NOMO-1 treated with DMSO at 0.1 percent for 48 hours (cell line): ENCODE measurements around the gene CARM1.
"Not testable (repeated sequence)": the region's sequence is repeated elsewhere in the genome, so short reads cannot be mapped to it uniquely, and the experiment has no call there.

Experiments
- DNase-seq: peaks from one replicate; lab custom pipeline; 2025; ENCODE audit not compliant: unreplicated experiment; lab: John Stamatoyannopoulos, UW

The CARM1 gene

DNA sequence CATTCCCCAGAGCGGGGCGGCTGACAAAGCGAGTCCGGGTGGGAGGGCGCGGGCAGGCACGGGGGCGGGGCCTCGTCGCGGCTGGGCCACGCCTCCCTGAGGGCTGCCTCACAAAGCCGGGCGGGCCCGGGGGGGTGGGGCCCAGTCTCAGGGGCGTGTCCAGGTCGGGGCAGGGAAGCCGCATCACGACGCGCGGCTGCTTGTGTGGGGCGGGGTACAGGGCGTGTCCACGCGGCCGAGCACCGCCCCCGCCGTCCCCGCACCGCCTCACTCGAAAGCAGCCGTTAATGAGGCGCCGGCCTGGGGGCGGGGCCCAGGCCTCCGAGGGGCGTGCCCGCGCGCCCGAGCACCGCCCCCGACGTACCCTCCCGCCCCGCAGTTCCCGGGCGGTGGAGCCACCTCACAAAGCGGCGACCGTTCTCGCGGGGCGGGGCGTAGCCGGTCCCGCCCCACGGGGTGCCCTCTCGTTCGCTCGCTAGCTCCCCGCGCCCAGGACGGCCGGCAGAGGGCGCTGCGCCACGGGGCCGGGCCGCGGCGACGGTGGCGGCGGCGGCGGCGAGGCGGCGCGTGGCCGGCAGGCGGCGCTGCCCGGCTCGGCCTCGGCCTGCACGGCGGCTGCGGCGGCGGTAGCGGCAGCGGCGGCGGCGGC is at the start of gene CARM1:
CARM1 (plus strand) TSS at position 599 of the 649 bp plus-strand sequence. CDS start 150 bp downstream, outside the sequence.
- peak; percentile 98 for DNase-seq

DNA sequence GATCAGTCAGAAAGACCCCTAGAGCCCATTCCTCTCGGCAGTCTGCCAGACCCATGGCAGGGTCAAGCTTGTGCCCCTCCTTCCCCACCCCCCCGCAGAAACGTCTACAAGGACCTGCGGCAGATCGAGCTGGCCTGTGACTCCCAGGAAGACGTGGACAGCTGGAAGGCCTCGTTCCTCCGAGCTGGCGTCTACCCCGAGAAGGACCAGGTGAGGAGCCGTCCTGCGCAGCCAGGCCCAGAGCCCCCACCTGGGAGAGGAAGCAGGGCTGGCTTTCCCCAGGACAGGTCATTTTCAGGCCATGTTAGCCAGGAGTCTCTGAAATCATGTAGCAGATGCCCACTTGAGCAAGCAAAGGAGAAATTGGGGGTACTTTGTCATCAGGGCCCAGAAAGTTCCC is 47.7 kb upstream of the CARM1 start:
- DNase-seq: no peak

DNA sequence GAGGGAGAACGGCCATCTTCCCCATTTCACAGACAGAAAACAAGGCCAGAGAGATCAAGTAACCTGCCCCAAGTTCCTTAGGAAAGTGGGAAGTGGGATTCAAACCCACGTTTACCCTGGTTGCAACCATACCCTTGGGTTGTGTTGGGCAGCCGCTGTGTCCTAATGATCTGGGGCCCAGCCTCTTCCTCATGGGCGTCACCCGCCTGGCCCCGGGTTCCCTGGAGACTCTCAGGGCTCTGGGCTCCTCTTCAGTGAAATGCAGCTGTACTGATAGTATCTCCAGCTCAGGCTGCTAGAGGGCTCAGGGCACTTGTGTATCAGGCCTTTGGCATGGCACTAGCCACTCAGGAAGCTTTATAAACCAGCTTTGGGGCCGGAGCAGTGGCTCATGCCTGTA is 45.1 kb upstream of the CARM1 start:
- DNase-seq: no peak

DNA sequence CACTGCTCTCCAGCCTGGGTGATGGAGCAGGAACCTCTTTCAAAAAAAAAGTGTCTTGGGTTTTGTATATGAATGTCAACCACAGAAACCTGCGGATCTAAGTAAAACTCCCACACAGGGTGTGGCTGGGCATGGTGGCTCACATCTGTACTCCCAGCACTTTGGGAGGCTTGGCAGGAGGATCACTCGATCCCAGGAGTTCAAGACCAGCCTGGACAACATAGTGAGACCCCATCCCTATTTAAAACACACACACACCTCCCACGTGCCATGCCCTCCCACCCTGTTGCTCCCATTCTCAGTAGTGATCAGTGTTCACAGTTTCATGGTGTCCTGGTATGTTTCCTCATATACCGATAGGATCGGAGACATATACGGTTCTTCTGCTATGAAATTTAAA is 44.5 kb upstream of the CARM1 start:
- DNase-seq: no peak

DNA sequence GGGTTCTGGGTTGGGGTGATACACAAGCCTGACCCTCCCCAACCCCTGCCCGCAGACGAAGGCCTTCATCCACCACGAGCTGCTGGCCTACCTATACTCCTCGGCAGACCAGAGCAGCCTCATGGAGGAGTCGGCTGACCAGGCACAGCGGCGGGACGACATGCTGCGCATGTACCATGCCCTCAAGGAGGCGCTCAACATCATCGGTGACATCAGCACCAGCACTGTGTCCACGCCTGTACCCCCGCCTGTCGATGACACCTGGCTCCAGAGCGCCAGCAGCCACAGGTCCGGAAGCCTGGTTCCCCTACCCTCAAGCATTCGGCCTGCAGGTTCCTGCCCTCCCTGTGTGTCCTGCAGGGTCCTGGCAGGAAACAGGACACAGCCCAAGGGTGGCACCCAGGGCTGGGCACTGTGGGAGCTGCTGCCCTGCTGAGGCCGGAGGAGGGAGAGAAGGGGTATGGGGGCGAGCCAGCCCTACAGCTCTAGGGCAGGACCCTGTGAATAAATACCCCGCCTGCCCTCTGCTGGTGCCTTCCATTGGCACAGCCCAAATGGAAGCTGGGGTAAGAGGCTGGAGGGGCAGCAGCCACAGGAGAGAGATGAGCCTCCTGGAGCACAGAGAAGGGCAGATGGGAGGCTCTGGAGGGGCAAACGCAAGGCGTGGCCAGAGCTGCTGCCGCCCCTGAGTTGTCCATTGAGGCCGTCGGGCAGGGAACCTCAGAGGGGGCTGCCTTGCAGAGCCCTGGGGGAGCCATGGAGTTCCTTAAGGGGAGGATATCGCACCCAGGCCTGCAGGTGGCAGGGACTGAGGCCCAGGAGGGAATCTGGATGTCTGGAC is 42.2 kb upstream of the CARM1 start:
- DNase-seq: peak; percentile 5

DNA sequence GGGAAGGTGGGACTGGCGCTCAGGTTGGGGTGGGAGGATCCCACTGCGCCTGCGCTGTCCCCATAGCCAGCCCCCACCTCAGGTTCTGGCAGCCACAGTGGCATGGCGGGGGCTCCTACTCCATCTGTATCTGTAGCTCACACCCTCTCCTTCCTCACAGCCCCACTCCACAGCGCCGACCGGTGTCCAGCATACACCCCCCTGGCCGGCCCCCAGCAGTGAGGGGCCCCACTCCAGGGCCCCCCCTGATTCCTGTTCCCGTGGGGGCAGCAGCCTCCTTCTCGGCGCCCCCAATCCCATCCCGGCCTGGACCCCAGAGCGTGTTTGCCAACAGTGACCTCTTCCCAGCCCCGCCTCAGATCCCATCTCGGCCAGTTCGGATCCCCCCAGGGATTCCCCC is 41.4 kb upstream of the CARM1 start:
- no peak for DNase-seq

DNA sequence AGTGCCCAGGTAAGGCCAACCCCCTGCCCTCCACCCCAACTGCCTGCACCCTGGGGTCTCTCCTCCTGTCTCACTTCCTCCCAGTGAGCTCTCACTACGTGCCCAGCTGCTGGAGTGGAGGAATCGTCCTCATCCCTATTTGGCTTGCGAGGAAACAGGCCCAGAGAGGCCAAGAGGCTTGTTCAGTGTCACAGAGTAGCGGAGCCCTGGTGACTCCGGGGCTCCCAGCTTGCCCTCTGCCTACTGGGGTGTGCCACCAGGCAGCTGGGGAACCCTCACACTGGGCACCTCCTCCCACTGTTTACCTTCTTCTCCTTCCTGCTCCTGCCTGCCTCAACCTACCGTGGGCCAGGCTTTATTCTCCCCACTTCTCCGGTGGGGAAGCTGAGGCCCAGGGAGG is 41.0 kb upstream of the CARM1 start:
- no peak for DNase-seq

DNA sequence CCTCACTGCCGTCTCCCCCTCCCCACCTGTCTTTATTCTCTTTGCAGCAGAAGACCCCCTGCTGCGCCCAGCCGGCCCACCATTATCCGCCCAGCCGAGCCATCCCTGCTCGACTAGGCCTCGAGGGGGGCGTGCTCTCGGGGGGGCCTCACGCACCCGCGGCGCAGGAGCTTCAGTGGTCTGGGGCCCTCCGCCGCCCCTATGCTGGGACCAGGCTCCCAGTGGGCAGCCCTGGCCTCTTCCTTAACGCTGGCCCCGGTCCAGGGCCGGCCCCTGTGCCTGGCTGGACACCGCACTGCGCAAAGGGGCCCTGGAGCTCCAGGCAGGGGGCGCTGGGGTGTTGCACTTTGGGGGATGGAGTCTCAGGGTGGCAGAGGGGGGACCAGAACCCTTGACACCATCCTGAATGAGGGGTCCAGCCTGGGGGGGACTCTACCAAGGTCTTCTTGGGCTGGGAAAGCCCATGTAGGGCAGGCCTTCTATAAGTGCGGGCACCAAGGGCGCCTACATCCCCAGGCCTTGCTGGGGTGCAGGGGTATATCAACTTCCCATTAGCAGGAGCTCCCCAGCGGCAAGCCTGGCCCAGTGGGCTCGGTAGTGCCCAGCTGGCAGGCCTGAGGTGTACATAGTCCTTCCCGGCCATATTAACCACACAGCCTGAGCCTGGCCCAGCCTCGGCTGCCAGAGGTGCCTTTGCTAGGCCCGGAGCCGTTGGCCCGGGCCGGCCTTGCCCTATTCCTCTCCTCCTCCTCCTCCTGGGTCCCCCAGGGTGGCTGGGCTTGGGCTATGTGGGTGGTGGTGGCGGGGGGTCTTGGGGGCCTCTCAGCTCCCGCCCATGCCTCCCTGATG is 40.2 kb upstream of the CARM1 start:
- DNase-seq: no peak

DNA sequence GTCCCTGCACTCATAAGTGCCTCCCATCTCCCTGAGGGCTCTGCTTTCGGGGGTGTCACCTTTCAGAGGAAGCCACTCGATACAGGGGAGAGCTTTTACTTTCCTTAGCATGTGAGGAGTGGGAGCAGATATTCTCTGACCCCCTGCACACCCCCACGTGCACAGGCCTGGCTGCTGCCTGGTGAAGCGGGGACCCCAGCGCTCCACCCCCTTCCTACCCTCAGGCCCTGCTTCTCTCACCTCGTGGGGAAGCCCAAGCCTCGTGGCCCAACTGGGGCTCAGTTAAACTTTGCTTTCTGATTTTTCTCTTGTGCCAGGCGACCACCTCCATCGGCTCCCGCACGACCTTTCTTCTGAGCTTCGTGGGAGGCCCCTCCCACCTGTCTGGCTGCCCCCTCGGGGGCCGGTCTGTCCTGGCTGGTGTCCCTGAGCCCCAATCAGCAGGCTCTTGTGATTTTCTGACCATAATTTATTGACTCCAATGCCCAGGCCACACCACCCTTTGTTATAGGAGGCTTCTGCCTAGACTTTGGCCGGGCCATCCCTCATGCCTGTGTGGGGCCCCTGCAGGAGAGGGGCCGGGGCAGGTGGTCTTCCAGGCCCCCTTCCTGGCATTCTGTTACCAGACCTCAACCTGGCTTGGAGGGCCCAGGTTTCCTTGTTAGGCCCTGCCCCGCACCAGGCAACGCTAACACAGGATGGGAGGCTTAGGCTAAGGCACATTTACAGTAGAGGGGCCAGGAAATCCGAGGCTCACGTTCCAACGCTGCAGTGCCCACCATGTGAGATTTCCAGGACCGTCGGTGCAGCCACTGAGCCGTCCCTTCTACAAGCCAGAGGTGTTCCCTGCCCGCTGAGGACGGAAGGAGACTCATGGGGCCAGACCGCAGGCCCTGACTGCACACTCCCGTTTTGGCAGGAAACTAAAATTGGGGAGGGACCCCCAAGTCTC is 39.1 kb upstream of the CARM1 start:
- DNase-seq: no peak

DNA sequence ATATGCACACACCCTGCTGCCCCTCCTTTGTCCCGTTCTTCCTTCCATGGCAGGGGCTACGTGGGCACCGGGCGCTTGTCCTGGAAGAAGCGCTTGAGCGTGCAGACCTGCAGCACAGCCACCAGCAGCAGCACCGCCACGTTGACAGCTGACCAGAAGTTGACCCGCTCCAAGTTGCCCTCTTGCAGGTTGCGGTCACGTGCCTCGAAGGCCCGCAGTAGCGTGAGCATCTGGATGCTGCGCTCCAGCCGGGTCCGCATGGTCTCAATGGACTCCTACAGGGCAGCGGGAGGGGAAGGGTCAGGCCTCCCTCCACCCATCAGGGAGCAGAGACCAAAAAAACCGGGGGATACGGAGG is 38.4 kb upstream of the CARM1 start:
- no peak for DNase-seq

DNA sequence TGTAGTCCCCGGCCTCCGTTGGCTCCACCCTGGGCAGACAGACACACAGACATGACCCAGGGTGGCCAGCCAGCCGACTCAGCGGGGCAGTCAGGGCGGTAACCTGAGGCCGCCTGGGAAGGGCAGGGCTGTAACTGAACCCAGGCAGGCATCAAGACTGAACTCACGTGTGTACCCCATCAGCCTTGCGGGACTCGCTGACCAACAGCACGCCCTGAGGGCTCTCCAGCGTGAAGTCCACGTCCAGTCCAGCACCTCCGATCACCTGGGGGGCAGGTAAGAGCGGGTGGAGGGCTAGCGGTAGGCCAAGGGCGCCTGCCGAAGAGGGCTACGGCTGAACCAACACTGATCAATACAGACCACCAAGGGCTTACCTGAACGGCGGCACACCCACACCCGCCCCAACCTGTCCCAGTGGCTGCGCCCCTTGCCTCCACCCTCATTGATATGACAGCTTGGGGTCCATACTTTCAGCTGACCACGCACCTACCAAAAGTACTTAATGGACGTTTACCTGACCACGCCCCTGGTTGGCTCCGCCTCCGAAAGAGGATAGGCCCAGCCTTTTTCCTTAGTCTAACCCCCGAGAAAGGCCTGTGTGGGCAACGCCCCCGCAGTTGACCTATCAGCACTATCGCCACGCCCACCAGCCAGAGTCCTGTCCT is 36.1 kb upstream of the CARM1 start:
- no peak for DNase-seq

DNA sequence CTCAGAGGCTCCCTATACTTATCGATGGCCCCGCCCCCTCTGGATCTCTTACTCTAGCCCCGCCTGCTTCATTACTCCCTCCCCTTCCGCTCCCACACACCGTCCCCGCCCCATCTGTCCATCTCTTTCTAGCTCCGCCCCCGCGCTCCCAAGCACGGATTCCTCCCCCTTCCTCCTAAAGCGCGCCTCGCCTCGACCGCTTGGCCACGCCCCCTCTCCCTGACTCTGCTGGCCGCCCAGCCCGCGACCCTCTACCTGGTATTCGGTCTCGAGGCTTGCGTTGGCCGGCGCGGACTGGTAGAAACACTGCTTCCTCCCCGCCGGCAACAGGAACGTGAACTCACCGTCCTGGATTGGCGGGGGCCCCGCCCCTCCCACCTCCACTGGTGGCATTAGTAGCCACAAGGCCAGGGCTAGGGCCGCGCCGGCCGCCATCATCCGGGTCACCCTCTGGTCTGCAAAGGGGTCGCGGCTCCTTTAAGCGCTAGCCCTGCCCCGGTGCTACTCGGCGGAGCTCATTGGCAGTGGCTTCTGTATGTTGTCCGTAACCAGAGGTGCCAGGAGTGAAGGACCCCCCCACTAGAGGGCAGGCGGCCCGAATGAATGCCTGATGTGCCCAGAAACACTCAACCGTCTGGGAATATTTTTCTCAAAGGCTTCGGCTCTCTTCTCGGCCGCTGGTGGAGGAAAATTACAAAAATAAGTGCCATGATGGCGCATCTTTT is 35.4 kb upstream of the CARM1 start, which contains the start of gene TMED1:
TMED1 (minus strand) TSS at position 459 of the 725 bp plus-strand sequence; CDS start at position 438, 21 bp downstream.
- peak; percentile 99 for DNase-seq

DNA sequence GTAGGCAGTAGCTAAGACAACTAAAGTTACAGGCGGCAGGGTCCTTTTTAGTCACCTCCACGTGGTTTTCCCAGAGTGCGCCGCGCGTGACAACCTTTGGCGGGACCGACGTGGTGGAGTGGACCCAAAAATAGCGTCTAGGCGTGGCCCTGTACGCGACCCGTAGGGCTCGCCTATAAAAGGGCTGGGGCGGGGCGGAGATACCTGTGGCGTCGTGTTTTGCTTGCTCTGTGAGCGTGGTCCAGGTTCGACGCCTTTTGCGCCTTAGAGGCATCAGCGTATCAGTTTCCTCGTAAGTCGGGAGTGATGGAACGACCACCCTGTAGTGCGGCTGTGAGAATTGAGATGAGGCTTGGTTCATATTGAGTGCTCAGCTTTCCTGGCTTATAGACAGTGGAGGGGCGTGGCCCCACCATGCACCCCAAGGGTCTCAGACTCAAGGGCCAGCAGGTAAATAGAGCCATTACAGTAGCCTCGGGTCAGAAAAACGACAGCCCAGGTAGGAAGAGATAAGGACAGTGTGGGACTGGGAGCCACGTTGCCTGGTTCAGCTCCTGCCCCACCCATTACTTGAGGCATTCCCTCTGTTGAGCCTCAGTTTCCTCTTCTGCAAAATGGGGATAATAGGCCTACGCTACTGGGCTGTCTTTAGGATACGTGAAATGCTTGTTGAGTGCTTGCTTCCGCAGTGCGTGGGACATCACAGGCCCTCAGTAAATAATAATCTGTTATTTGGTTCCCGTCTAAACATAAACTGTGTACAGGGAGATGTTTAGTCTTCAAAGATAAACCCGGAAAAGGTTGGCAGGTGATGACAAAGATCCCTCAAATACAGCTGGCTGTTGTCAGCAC is 34.6 kb upstream of the CARM1 start:
- DNase-seq: peak; percentile 92

DNA sequence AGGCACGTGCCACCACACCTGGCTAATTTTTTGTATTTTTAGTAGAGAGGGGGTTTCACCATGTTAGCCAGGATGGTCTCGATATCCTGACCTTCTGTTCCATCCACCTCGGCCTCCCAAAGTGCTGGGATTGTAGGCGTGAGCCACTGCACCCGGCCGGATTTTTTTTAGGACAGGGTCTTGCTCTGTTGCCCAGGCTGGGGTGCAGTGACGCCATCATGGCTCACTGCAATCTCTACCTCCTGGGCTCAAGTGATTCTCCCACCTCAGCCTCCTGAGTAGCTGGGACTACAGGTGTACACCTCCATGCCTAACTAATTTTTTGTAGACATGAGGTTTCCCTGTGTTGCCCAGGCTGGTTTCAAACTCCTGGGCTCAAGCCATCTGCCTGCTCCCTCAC is 33.7 kb upstream of the CARM1 start:
- not testable (repeated sequence) for DNase-seq

DNA sequence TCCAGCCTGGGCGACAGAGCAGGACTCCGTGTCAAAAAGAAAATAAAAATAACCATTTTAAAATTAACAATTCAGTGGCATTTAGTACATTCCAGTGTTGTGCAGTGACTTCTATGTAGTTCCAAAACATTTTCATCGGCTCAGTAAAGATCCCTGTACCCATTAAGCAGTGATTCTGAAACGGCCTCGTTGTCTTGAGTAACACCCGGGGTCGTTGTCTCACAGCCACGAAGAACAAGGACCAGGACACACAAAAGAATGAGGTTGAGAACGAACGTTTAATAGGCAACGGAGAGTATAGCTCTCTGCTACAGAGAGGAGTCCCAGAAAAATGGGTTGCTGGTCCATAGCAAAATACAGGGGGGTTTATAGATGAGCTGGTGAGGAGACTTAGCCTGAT is 33.0 kb upstream of the CARM1 start:
- DNase-seq: no peak

DNA sequence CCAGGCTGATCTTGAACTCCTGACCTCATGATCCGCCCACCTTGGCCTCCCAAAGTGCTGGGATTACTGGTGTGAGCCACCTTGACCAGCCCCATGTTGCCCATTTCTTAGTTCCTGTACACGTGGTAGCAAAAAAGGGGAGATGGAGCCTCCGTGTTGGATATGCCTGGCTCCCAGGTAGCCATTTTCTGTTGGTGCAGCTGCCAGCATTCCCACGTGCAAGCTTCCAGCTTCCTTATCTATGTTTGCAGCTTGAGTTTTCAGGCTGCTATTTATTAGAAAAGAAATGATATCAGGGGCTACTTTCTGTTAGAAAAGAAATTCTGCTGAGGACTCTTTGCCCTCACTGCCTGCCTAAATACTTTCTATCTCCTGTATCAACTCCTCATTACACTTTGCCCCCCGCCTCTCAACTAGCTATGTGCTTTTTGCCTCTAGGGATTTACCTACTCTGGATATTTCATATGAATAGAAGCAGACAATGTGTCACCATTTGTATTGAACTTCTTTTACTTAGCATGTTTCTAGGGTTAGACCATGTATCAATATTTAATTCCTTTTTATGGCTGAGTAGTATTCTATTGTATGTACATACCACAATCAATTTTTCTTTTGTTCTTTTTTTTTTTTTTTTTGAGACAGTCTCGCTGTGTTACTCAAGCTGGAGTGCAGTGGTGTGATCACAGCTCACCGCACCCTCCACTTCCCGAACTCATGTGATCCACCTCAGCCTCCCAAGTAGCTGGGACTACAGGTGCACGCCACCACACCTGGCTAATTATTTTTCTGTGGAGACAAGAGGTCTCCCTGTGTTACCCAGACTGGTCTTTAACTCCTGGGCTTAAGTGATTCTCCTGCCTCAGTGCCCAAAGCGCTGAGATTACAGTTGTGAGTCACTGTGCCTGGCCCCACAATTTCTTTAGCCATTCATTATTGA is 32.0 kb upstream of the CARM1 start:
- DNase-seq: no peak

DNA sequence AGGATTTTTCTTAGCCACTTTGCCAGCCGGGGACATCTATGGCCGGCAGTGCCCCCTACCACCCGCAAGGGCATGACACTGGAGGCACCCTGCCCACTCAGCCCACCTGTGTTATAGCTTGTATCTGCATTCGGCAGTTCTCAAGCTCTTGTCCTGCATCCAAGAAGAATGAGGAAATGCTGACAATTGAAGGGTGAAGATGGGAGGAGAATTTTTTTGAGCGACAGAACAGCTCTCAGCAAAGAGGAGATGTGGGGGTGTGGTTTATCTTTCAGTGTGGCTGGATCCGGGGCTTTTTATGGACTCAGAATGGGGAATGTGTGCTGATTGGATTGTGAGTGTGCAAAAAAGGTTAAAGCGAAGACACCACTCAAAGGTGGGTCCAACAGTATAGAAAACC is 28.6 kb upstream of the CARM1 start:
- DNase-seq: no peak
